GM18519 (cell line): ENCODE data around the gene MON2.

Source experiments
- ATAC-seq: cut with Tn5 transposase; IDR thresholded peaks from one replicate; pipeline ENCODE4 v1.9.1; 2021; ENCODE audit warnings: mild to moderate bottlenecking, moderate library complexity; ENCODE audit not compliant: unreplicated experiment, low FRiP score

Gene MON2

DNA sequence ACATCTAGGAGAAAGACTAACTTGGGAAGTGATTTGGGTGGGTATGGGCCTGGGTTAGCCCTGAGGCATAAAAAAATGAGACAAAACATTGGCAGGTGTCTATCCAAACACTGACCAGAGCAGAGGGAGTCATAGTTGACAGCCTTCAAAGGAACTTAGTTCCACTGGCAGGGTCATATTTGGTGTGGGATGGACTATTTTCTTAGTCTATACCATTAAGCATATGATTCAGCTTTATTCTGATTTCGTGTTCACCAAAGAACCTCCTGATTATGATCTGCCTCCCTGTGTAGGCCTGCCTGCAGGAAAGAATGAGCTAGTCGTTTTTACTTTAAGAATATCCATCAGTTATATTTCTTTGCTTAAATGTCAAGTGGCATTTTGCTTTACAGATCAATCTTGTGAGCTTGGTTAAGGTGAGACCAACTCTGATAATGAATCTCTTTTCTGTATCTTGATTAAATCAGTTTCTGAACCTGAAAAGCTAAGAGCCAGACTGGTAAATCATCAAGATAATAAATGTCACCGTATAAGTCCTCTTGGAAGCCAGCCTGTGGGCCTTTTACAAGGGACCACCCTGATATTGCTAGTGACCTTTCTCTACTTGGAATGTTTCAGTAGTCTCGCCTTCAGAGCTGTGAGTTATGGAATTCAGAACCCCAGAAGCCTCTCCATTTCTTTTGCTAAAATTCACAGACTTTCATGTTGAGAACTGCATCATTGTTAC is 182.9 kb downstream of the MON2 start:
- no peak for ATAC-seq
